Sigmoid colon (tissue), 4 donors: Measurements from ENCODE around the gene TBX1.

ENCODE experiments used
- EP300 ChIP-seq, 4 donors: sonication (generic); formaldehyde crosslinking; IDR thresholded peaks; one replicate each; pipeline ENCODE4 v1.6.1; 2017; ENCODE audit warnings: antibody characterized with exemption in 4 of 4
- POLR2AphosphoS5 ChIP-seq, 4 donors: sonication (generic); formaldehyde crosslinking; IDR thresholded peaks; one replicate each; pipeline ENCODE4 v1.6.1; 2017; ENCODE audit warnings: antibody characterized with exemption in 4 of 4
- TF ChIP-seq, protein P1 (sequence below), 4 experiments: fragments of 450-650 bp in 3 of 4; fragments of 200-600 bp in 1 of 4; IDR thresholded peaks; one replicate each; pipeline ENCODE4 v1.5.1; 2016 to 2019; ENCODE audit warnings: antibody characterized with exemption in 4 of 4, mild to moderate bottlenecking in 3 of 4, moderate library complexity in 2 of 4

DNA sequence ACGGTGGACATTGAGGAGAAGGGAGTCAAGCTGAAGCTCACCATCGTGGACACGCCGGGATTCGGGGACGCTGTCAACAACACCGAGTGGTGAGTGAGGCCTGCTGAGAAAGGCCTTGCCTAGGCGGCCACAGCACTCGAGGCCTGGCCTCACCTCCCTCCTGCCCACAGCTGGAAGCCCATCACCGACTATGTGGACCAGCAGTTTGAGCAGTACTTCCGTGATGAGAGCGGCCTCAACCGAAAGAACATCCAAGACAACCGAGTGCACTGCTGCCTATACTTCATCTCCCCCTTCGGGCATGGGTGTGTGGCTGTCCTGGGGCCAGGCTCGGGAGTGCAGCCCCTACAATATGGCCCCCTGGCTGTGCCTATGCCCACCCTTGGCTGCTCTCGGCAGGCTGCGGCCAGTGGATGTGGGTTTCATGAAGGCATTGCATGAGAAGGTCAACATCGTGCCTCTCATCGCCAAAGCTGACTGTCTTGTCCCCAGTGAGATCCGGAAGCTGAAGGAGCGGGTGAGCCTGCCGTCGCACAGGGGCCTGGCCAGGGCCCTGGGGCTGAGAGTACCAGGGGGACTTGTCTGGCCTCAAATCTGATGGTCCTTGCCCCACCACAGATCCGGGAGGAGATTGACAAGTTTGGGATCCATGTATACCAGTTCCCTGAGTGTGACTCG lies 40.3 kb upstream of the TBX1 start:
- TF ChIP-seq, protein P1, sequence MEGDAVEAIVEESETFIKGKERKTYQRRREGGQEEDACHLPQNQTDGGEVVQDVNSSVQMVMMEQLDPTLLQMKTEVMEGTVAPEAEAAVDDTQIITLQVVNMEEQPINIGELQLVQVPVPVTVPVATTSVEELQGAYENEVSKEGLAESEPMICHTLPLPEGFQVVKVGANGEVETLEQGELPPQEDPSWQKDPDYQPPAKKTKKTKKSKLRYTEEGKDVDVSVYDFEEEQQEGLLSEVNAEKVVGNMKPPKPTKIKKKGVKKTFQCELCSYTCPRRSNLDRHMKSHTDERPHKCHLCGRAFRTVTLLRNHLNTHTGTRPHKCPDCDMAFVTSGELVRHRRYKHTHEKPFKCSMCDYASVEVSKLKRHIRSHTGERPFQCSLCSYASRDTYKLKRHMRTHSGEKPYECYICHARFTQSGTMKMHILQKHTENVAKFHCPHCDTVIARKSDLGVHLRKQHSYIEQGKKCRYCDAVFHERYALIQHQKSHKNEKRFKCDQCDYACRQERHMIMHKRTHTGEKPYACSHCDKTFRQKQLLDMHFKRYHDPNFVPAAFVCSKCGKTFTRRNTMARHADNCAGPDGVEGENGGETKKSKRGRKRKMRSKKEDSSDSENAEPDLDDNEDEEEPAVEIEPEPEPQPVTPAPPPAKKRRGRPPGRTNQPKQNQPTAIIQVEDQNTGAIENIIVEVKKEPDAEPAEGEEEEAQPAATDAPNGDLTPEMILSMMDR (IDR thresholded peaks at IDR 0.05), result no peak
- no peak for TF ChIP-seq POLR2AphosphoS5 (IDR thresholded peaks at IDR 0.05)
- no peak for TF ChIP-seq EP300 (IDR thresholded peaks at IDR 0.05)
